Loucy (cell line): ENCODE data around the gene SCAMP1.

Experiments
- H2AFZ ChIP-seq: fragments of 200-600 bp; sonication (generic); 2 replicates; pipeline ENCODE4 v1.6.0; 2016; ENCODE audit warnings: antibody characterized with exemption, mild to moderate bottlenecking, low read length, moderate library complexity
- H3F3A ChIP-seq: fragments of 200-600 bp; 2 replicates; pipeline ENCODE4 v1.6.0; 2016; ENCODE audit warnings: antibody characterized with exemption, low read depth, mild to moderate bottlenecking
- H3K27me3 ChIP-seq: fragments of 200-600 bp; sonication (generic); 2 replicates; pipeline ENCODE4 v1.6.1; 2014; ENCODE audit warnings: low read length, mild to moderate bottlenecking; ENCODE audit not compliant: insufficient read depth, poor library complexity, severe bottlenecking
- H3K36me3 ChIP-seq: fragments of 200-600 bp; sonication (generic); 2 replicates; pipeline ENCODE4 v1.6.1; 2016; ENCODE audit warnings: low read length; ENCODE audit not compliant: insufficient read depth
- H3K4me1 ChIP-seq: fragments of 200-600 bp; sonication (generic); 2 replicates; pipeline ENCODE4 v1.5.1; 2014; ENCODE audit warnings: low read length, mild to moderate bottlenecking; ENCODE audit not compliant: insufficient read depth, poor library complexity, severe bottlenecking
- H3K4me2 ChIP-seq: fragments of 200-600 bp; sonication (generic); 2 replicates; pipeline ENCODE4 v1.6.0; 2014; ENCODE audit warnings: antibody characterized with exemption, low read length, low read depth, mild to moderate bottlenecking; ENCODE audit not compliant: poor library complexity, severe bottlenecking
- H3K4me3 ChIP-seq: fragments of 200-600 bp; sonication (generic); 2 replicates; pipeline ENCODE4 v1.5.1; 2014; ENCODE audit warnings: low read length, mild to moderate bottlenecking, mixed read lengths; ENCODE audit not compliant: poor library complexity, severe bottlenecking
- H3K79me2 ChIP-seq: fragments of 200-600 bp; sonication (generic); 2 replicates; pipeline ENCODE4 v1.6.1; 2014; ENCODE audit warnings: low read length; ENCODE audit not compliant: insufficient read depth
- H3K9ac ChIP-seq: fragments of 200-600 bp; sonication (generic); 2 replicates; pipeline ENCODE4 v1.6.0; 2014; ENCODE audit warnings: mild to moderate bottlenecking, low read depth, low read length, moderate library complexity; ENCODE audit not compliant: poor library complexity, severe bottlenecking
- H3K9me2 ChIP-seq: fragments of 200-600 bp; sonication (generic); replicated peaks from 2 replicates; pipeline ENCODE4 v1.6.1; 2016; ENCODE audit warnings: low read depth, low read length, mixed read lengths
- H3K9me3 ChIP-seq: fragments of 200-600 bp; sonication (generic); 2 replicates; pipeline ENCODE4 v1.6.1; 2014; ENCODE audit warnings: mild to moderate bottlenecking, antibody characterized with exemption, low read length, low read depth; ENCODE audit not compliant: insufficient read depth
- H4K20me1 ChIP-seq: fragments of 200-600 bp; sonication (generic); 2 replicates; pipeline ENCODE4 v1.6.0; 2014; ENCODE audit warnings: antibody characterized with exemption, low read length, mild to moderate bottlenecking; ENCODE audit not compliant: insufficient read depth, poor library complexity, severe bottlenecking
- CTCF ChIP-seq: fragments of 200-600 bp; sonication (generic); conservative IDR thresholded peaks from 2 replicates; pipeline ENCODE4 v1.5.1; 2014; ENCODE audit warnings: mild to moderate bottlenecking, antibody characterized with exemption, low read length
- EZH2phosphoT487 ChIP-seq: fragments of 200-600 bp; IDR thresholded peaks from 2 replicates; pipeline ENCODE4 v1.6.1; 2018; ENCODE audit warnings: antibody characterized with exemption, mild to moderate bottlenecking, moderate library complexity, borderline replicate concordance

SCAMP1 gene

GRCh38 chr5:78369680-78370079, 9.3 kb downstream of the SCAMP1 start:
- Histone ChIP-seq H3K9me3 (no peaks in the 10 kb centered on the region), H3K27me3 (no peaks in the 10 kb centered on the region), H3K9ac (no peak overlapping the region), H2AFZ (no peak overlapping the region), H3K4me2 (peak overlapping the region; percentile 39), H3K9me2 (no peaks in the 10 kb centered on the region), H3K4me3 (no peak overlapping the region), H3K79me2 (peaks cover 80% of the 10 kb centered on the region), H4K20me1 (peaks cover 16% of the 10 kb centered on the region), H3K36me3 (no peaks in the 10 kb centered on the region), H3F3A (no peaks in the 10 kb centered on the region), H3K4me1 (peaks cover 23% of the 10 kb centered on the region)
- no peak for TF ChIP-seq CTCF
- TF ChIP-seq EZH2phosphoT487: no peak

DNA sequence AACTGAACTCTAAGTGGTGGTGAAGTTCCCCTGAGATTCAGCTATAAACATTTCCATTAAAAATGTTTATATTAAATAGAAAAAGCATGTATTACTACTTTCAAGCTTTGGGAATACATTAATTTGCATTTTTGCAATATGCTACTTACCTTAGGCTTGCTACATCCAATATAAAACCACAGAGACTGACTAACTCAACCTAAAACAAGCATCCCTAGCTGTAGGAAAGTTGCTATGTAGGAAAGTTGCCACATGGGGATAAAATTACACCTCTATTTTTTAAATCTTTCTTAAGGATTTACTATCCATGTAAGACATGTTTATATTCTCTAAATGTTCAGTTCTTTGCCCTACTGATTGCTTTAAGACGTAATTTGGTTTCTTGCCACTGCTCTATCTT, 12.8 kb downstream of the SCAMP1 start:
- Histone ChIP-seq H3K9me2 (no peaks in the 10 kb centered on the region), H4K20me1 (peaks cover 16% of the 10 kb centered on the region), H3K79me2 (peaks cover 70% of the 10 kb centered on the region), H3K4me2 (no peak overlapping the region), H3K36me3 (no peaks in the 10 kb centered on the region), H3K9ac (no peak overlapping the region), H3K4me3 (no peak overlapping the region), H3K4me1 (peaks cover 12% of the 10 kb centered on the region), H3K9me3 (no peaks in the 10 kb centered on the region), H2AFZ (no peak overlapping the region), H3F3A (no peaks in the 10 kb centered on the region), H3K27me3 (no peaks in the 10 kb centered on the region)
- TF ChIP-seq CTCF (0 out of 2 replicates have a peak, but pooled peaks have one; percentile 22), EZH2phosphoT487 (no peak)

DNA sequence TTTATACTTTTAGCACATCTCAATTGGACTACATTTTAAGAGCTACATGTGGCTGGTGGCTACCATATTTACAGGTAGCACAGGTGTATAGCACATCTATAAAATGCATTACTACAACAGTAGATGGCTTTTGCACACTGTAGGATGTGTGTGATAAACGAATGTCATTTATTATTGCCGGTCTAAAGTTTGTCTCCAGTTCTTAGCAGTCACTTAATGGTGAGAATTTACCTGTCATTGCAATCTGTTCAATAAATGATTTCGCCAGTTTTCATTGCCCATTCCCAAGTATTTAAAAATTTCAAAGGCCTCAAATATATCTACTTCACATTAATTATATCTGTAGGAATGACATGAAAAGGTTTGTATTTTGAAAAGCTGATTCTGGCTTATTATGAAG, 15.9 kb downstream of the SCAMP1 start:
- no peak overlapping the region for H3K4me3 ChIP-seq
- H3K79me2 ChIP-seq: peaks cover 42% of the 10 kb centered on the region; the same call in 1 of the 2 replicates
- H3F3A ChIP-seq: no peaks in the 10 kb centered on the region
- peaks cover 10% of the 10 kb centered on the region for H4K20me1 ChIP-seq
- H2AFZ ChIP-seq: no peak overlapping the region
- no peak overlapping the region for H3K9ac ChIP-seq
- no peaks in the 10 kb centered on the region for H3K9me3 ChIP-seq
- TF ChIP-seq CTCF: no peak
- TF ChIP-seq EZH2phosphoT487: no peak
- H3K4me1 ChIP-seq: no peaks in the 10 kb centered on the region
- H3K9me2 ChIP-seq: no peaks in the 10 kb centered on the region
- no peaks in the 10 kb centered on the region for H3K36me3 ChIP-seq
- no peaks in the 10 kb centered on the region for H3K27me3 ChIP-seq
- no peak overlapping the region for H3K4me2 ChIP-seq
